RCC 7860 (cell line): ENCODE results near the gene TSPAN15.
"Not testable (repeated sequence)": the region's sequence is repeated elsewhere in the genome, so short reads cannot be mapped to it uniquely, and the experiment has no call there.

Experiments
- DNase-seq: peaks from one replicate; pipeline ENCODE4 v3.0.0-alpha.2; 2015; ENCODE audit warnings: low spot score
- FAIRE-seq: peaks from 2 replicates; lab custom pipeline; 2012; peaks lifted over from hg19 to GRCh38; lab: Jason Lieb, UNC

The TSPAN15 gene

GRCh38 chr10:69533658-69534057 lies 82.4 kb downstream of the TSPAN15 start:
- no peak for DNase-seq
- no peak for FAIRE-seq

GRCh38 chr10:69536521-69536920 lies 85.3 kb downstream of the TSPAN15 start:
- FAIRE-seq, DNase-seq: not testable (repeated sequence)

- DNase-seq (no peak), FAIRE-seq (no peak)
Measured at GRCh38 chr10:69537449-69537848, 86.2 kb downstream of the TSPAN15 start.

- FAIRE-seq = no peak
- DNase-seq = no peak
Measured at GRCh38 chr10:69538461-69538860, 87.2 kb downstream of the TSPAN15 start.

GRCh38 chr10:69541463-69541862 lies 90.2 kb downstream of the TSPAN15 start:
- no peak for FAIRE-seq

GRCh38 chr10:69549959-69550358 lies 98.7 kb downstream of the TSPAN15 start:
- FAIRE-seq (no peak), DNase-seq (no peak)

More at GRCh38 chr10:69541463-69541862, 90.2 kb downstream of the TSPAN15 start:
- no peak for DNase-seq

- FAIRE-seq = no peak
Measured at GRCh38 chr10:69552268-69552667, 101.0 kb downstream of the TSPAN15 start.

GRCh38 chr10:69553328-69553727 lies 102.1 kb downstream of the TSPAN15 start:
- no peak for DNase-seq
- FAIRE-seq = no peak

More at GRCh38 chr10:69552268-69552667, 101.0 kb downstream of the TSPAN15 start:
- DNase-seq = no peak

GRCh38 chr10:69554611-69555010 lies 103.3 kb downstream of the TSPAN15 start:
- DNase-seq = no peak
- FAIRE-seq = no peak
